ENCODE measurements around the gene LMBRD2.

The LMBRD2 gene

GRCh38 chr5:36055984-36056383, 95.7 kb downstream of the LMBRD2 start:
- DNase-seq (ENCODE audit: extremely low read depth in 1 of 2, low read depth in 1 of 2): no peak

DNA sequence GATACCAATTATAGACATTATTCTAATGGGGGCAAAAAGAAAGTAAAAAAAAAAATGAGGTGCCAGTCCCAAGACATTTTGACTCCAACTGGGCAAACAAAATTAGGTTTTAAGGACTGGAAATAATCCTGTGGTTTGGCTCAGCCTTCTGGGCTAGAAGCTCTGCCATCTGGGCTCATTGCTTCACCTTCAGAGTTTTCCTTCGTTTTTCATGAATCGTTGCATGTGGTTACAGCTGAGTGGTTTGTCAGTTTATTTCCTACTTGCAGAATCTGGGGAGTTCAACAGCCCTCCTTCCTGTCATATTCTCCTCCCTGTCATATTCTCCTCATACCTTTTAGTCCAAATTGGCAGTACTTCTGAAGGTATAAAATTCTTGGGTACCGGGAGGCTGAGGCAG, 97.0 kb downstream of the LMBRD2 start:
- no peak for DNase-seq (ENCODE audit: extremely low read depth in 1 of 2, low read depth in 1 of 2)

DNA sequence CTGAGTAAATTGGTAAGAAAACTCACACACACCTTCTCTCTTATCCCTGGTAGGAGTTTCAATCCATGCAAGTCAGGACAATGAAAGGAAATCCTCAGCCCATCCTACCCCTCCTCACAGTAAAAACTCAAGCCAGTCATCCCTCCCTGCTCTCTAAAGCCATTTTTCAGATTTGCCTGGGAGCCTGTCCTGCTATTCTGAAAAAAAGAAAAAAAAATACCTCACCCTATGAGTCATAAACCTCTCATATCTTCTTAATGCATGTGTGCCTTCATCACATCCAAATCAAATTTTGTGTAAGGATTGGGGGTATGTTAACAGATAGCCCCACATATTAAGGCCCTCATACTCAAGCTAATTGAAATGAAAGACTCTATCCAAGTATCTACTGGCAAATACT, 99.1 kb downstream of the LMBRD2 start:
- no peak for DNase-seq (ENCODE audit: extremely low read depth in 1 of 2, low read depth in 1 of 2)

GRCh38 chr5:36049949-36050348, 101.7 kb downstream of the LMBRD2 start:
- DNase-seq (ENCODE audit: extremely low read depth in 1 of 2, low read depth in 1 of 2): no peak
